ENCODE data around the gene STEAP4. TPM values are rescaled to one million over a fixed set of nuclear protein-coding genes. Genes with fewer than 3 reads are reported as not detected.

STEAP4 gene
- total RNA-seq, 1 experiment from 2014 or later = not detected

DNA sequence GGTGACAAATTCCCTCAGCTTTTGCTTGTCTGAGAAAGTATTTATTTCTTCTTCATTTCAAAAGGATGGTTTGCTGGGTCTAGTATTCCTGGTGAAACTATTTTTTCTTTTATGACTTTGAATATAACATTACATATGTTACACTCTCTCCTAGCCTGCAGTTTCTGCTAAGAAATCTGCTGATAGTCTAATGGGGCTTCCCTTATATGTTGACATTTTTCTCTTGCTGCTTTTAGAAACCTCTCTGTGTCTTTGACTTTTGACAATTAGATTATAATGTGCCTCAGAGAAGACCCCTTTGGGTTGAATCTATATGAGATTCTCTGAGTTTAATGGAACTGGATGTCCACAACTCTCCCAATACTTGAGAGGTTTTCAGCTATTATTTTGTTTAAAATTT lies 53.1 kb downstream of the STEAP4 start:
- DNase-seq = no peak
- Histone ChIP-seq H3K18ac (ENCODE audit: insufficient read length, low read depth, low read length) (no peak overlapping the region), H3K56ac (ENCODE audit: insufficient read length, low read depth, low read length) (no peak overlapping the region), H2AFZ (ENCODE audit: low read length) (no peak overlapping the region), H4K20me1 (ENCODE audit: control insufficient read depth, insufficient read depth, insufficient read length) (no peaks in the 10 kb centered on the region), H3K23me2 (ENCODE audit: insufficient read length, low read depth, low read length, poor library complexity, severe bottlenecking) (no peaks in the 10 kb centered on the region), H4K8ac (replicated peaks; ENCODE audit: insufficient read length, low read depth, low read length) (no peak overlapping the region), H3K27me3 (ENCODE audit: insufficient read depth, low read length) (no peaks in the 10 kb centered on the region), H2BK12ac (ENCODE audit: insufficient read length, low read depth, low read length) (no peak overlapping the region), H3K27ac (ENCODE audit: insufficient read length, low read depth, low read length) (no peak overlapping the region), H2BK5ac (ENCODE audit: insufficient read length, low read length) (no peak overlapping the region), H3T11ph (ENCODE audit: low read length) (no peak overlapping the region), H2AK5ac (ENCODE audit: insufficient read length, low read length) (no peak overlapping the region), H3K9me3 (ENCODE audit: control insufficient read depth, low read depth, low read length) (no peaks in the 10 kb centered on the region), H3K14ac (ENCODE audit: insufficient read depth, low read length) (no peak overlapping the region), H3K4ac (ENCODE audit: low read depth, low read length) (no peak overlapping the region), H2BK120ac (ENCODE audit: low read depth, low read length, poor library complexity, severe bottlenecking) (no peak overlapping the region), H3K4me2 (ENCODE audit: insufficient read depth, insufficient read length, low read length) (no peak overlapping the region), H4K5ac (ENCODE audit: insufficient read length, low read depth, low read length) (no peak overlapping the region), H3K9ac (ENCODE audit: extremely low read depth, insufficient read length, low read length) (no peak overlapping the region), H3K23ac (ENCODE audit: insufficient read length, low read depth, low read length) (no peak overlapping the region), H3K79me1 (ENCODE audit: insufficient read depth, low read depth, low read length, poor library complexity, severe bottlenecking) (no peaks in the 10 kb centered on the region), H3K4me1 (ENCODE audit: insufficient read depth, low read length) (no peaks in the 10 kb centered on the region), H2BK15ac (ENCODE audit: low read depth, low read length) (no peak overlapping the region), H3K79me2 (ENCODE audit: insufficient read depth, low read length) (no peaks in the 10 kb centered on the region), H2BK20ac (ENCODE audit: low read depth, low read length, poor library complexity, severe bottlenecking) (no peak overlapping the region), H4K91ac (ENCODE audit: insufficient read length, low read depth, low read length) (no peak overlapping the region)
- Mint-ChIP-seq H3K4me1 (no peaks in the 10 kb centered on the region), H3K27me3 (ENCODE audit: low read depth) (no peaks in the 10 kb centered on the region; the same call in 1 of the 2 replicates), H3K9me3 (peaks cover 12 to 20% of the 10 kb centered on the region in 2 experiments), H3K4me3 (no peak overlapping the region), H3K27ac (no peak overlapping the region), H3K36me3 (ENCODE audit: insufficient read depth in 1 of 3, low read depth in 3 of 3) (peaks cover 4 to 18% (median 11%) of the 10 kb centered on the region in 3 experiments)
- TF ChIP-seq, protein P1, sequence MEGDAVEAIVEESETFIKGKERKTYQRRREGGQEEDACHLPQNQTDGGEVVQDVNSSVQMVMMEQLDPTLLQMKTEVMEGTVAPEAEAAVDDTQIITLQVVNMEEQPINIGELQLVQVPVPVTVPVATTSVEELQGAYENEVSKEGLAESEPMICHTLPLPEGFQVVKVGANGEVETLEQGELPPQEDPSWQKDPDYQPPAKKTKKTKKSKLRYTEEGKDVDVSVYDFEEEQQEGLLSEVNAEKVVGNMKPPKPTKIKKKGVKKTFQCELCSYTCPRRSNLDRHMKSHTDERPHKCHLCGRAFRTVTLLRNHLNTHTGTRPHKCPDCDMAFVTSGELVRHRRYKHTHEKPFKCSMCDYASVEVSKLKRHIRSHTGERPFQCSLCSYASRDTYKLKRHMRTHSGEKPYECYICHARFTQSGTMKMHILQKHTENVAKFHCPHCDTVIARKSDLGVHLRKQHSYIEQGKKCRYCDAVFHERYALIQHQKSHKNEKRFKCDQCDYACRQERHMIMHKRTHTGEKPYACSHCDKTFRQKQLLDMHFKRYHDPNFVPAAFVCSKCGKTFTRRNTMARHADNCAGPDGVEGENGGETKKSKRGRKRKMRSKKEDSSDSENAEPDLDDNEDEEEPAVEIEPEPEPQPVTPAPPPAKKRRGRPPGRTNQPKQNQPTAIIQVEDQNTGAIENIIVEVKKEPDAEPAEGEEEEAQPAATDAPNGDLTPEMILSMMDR (conservative IDR thresholded peaks at IDR 0.05) = no peak
